GM21360 (cell line): ENCODE results near the gene FBXO45.
"Not testable (repeated sequence)": the region's sequence is repeated elsewhere in the genome, so short reads cannot be mapped to it uniquely, and the experiment has no call there.

Experiments used
- ATAC-seq: cut with Tn5 transposase; IDR thresholded peaks from one replicate; pipeline ENCODE4 v1.9.1; 2021; ENCODE audit warnings: mild to moderate bottlenecking, moderate library complexity; ENCODE audit not compliant: unreplicated experiment

The FBXO45 gene

GRCh38 chr3:196615234-196615633 lies 46.8 kb downstream of the FBXO45 start:
- not testable (repeated sequence) for ATAC-seq

DNA sequence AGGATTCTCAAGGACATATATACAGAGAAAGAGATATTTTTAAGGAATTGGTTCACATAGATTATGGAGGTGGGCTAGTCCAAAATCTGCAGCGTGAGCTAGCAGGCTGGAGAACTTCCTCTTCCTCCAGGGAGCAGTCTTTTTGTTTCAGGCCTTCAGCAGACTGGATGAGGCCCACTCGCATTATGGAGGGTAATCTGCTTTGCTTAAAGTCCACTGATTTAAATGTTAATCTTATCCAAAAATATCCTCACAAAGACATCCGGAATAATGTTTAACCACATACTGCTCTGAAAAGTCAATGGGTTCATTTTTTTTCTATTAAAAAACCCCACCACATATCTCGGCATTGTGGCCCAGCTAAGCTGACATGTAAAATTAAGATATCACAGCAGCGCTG lies 48.8 kb downstream of the FBXO45 start:
- ATAC-seq, result no peak

DNA sequence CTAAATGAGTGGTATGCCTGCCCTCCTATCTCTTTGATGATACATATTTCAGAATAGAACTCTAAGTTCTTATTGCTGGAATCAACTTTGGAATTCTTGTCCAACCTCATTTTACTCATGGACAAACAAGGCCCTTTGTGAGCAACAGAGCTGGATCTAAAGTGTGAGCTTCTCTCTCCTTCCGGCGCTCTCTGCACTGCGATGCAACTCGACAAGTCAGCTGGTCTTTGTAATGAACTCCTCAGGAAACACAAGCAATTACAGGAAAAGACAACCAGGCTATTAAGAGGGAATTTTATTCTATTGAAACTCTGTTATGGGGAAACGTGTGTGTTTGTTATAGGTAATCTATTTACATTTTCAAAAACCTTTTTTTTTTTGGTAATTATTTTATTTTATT lies 50.8 kb downstream of the FBXO45 start:
- no peak for ATAC-seq

DNA sequence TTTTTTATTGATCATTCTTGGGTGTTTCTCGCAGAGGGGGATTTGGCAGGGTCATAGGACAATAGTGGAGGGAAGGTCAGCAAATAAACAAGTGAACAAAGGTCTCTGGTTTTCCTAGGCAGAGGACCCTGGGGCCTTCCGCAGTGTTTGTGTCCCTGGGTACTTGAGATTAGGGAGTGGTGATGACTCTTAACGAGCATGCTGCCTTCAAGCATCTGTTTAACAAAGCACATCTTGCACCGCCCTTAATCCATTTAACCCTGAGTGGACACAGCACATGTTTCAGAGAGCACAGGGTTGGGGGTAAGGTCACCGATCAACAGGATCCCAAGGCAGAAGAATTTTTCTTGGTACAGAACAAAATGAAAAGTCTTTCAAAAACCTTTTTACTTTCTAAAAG lies 51.2 kb downstream of the FBXO45 start:
- not testable (repeated sequence) for ATAC-seq

DNA sequence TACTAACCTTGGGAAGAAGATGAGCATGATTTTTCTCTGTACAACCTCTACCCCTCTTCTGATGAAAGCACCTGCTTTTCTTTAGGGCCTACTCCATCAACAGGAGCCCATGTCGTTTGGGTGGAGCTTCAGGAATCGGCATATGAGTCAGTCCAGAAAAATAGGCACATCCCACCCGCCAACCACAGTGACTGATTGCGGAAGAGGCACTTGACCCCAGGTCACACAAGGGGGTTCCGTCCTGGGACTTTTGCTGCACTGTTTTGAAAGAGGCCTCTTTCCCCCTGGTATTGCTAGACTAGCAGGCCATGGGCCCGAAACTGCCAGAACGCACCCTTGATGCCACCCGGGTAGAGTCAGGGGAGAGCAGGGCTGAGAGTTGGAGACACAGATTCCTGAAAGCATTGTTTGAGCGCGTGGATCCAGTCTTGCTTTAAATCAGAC lies 51.7 kb downstream of the FBXO45 start:
- no peak for ATAC-seq

- no peak for ATAC-seq
Measured at GRCh38 chr3:196620684-196621083, 52.2 kb downstream of the FBXO45 start.

GRCh38 chr3:196621611-196622010 lies 53.2 kb downstream of the FBXO45 start:
- ATAC-seq, result no peak

DNA sequence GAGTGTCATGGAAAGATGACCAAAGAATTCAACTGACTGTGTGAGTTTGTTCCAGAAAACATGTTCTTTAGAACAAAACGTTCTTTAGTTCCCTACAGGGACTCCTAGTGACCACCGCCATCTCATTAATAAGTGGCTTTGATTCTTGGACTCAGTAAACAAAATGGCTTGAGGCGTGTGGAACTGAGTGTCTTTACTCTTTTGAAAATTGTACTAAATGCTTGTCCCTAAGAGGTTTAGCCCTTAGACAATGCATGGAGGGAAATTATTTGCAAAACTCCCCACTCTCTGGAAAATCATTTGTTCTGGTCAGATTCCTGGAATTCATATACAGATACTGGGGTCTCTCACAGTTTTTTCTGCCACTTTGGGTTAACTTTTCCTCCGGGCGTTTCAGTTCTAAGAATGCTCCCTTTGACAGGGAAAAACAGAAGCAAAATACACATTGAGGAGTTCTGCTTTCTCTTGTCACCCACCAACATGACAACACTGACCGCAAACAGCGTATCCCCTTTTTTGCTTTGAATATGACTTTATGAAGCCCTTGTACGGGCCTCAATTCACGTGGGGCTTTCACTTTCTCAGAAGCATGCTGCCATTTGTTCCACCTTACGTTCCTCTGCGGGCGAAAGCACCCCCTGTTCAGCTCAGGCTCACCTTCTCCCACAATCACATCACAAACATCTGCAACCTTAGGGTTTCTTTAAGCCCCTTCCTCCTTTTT lies 55.8 kb downstream of the FBXO45 start:
- ATAC-seq, result no peak

- ATAC-seq, result no peak
Measured at GRCh38 chr3:196624907-196625306, 56.4 kb downstream of the FBXO45 start.

- no peak for ATAC-seq
Measured at GRCh38 chr3:196625331-196625730, 56.9 kb downstream of the FBXO45 start.

- ATAC-seq, result no peak
Measured at GRCh38 chr3:196627918-196628231, 59.4 kb downstream of the FBXO45 start.

DNA sequence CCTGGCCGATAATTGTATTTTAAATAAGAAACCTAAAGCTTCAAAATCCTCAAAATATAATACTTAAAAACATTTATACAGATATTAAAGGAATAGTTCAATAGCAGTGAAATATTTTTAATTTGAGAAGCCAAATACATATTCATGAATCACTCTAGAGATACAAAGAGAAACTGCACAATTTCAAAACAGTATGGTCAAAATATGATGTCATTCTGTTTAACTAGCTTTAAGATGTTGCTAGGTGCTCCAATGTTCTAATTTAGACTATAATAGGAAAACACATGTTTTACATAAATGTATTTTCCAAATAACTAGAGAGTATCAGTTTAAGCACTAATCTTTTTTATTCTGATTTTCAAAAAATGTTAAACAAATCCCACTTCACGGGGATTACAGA lies 60.8 kb downstream of the FBXO45 start:
- ATAC-seq, result no peak

DNA sequence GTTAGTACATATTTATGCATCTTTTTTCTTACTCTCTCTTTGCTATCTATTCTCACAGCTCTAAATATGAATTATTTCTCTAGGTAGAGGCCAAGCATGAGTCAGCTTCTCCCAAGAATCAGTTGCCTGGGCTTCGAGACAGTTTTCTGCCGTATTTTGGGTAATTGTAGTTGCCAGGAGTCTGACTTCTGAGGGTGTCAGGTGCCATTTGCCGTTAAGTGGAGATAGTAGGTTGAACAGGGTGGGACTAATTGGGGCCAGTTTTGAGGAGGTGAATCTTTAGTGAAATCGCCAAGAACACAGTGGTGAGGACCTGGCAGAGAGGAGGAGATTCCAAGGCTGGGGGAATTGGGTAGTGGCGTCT lies 63.2 kb downstream of the FBXO45 start:
- ATAC-seq, result no peak

DNA sequence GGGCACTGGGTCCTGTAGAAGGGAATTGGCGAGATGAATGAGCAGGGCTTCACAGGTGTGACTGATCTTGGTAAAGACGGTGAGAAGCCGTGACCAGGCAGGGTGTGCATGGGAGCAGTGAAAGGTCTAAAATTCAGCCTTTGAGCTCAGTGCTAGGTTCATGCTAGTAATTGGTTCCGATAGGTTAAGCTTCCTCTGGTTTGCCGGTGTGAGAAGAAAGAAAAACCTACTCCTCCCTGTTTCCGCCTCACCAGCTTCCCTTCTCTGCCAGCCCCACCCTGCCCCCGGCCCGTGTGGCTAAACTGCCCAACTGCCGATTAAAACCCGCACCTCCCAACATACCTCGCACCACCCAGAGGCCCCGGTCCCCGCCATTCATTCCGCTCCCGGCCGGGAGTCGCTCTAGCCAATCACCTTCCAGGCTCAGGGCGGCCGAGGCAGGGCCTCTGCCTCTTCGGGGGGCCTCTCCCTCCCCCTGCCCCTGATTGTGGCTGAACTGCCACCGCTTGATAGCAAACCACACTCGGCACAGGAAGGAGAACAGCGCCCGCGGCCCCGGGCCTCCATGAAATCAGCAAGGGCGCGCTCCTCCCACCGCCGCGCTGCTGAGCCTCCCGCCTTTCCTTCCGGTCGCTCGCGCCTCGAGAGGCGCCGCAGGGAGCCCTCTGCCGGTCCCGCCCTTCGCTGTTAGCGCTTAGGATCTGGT lies 63.7 kb downstream of the FBXO45 start:
- ATAC-seq, result peak; percentile 68

DNA sequence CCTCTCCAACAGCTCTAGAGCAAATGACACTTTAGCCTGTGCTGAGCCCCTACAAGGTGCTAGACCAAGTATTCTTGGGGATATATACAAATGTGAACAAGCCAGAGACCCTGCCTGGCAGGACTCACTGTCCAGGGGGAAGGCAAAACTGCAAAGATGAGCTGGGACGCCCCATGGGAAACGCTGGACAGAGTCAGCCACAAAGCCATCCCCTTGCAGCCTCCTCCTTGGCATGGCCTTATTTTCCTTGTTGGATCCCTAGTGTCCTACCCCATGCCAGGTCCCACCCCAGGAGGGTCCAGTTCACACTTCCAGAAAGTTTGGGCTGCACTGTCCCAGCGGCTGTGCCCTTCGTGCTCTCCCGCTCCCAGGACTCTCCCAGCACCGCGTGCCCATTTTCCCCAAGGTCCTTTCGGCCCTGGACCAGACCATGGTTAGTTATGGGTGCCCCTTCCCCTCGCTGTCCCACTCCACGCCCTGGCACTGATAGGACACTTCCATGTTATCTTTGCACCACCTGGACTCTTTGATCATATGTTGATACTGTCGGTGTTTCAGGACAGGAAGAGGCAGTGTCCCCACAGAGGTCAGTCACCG lies 65.2 kb downstream of the FBXO45 start:
- ATAC-seq, result no peak

DNA sequence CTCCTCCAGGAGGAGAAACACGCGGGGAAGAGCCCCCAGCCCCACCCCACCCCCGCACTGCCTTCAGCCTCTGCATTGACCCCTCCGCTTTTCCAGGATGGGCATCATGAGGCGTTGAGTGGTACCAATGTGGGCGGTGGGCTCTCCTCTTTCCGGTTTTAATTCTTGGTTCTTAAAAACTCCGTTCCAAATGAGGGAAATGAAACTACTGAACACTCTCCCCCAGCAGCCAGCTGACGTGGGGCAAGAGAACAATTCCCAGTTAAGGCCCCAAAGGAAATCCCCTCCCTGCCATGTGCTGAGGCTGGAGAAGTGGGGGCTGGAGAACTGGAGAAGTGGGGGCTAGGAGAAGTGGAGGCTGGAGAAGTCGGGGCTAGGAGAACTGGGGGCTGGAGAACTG lies 65.8 kb downstream of the FBXO45 start:
- ATAC-seq, result no peak

DNA sequence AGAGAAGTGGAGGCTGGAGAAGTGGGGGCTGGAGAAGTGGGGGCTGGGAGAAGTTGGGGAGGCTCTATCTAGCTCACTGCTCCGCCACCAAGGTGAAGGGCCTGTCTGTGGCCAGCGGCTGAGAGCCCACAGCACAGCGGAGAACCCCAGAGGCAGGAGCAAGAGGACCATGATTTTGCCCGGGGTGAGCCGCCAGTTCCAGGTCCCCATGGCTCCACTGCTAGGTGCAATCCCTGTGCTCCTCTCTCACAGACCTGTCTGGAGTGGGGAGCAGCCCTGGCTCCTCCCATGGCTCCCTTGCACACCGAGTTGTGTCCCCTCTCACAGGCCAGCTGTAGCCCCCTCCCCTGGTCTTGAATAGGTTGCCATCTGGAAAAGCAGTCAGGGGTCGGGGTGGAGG lies 66.4 kb downstream of the FBXO45 start:
- no peak for ATAC-seq

DNA sequence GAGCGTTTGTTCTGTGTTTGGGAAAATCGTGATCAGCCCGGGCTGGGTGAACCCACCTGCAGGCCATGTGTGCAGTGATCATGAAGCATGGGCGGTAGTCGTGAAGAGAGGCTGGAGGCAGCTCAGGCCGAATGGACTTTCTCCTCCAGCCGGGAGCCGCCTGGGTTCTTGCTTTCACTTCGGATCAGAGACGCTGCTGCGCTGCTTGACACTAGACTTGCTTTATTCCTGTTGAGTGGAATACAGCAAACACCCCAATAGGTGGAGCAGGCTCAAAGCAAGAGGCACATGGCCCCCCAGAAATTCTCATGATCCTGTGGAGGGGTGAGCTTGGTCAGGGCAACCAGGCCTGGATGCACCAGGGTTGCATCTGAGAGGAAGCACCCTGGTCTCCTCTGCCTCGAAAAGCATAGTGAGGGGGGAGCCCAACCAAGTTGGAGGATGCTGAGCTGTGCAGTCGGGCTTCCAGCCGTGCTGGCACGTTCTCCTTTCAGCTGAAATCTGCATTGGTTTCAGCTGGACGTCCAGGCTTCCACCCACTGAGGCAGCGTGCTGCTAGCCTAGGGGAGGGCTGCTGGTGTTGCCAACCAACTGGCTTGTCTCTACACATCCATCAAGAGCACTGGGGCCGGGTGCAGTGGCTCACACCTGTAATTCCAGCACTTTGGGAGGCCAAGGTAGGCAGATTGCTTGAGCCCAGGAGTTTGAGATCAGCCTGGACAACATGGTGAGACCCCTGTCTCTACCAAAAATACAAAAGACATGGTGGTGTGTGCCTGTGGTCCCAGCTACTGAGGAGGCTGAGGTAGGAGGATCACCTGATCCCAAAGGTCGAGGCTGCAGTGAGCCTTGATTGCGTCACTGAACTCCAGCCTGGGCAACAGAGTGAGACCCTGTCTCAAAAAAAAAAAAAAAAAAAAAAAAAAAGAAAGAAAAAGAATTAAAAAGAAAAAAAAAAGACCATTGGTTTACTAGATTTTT lies 68.2 kb downstream of the FBXO45 start:
- no peak for ATAC-seq

GRCh38 chr3:196637941-196638340 lies 69.5 kb downstream of the FBXO45 start:
- not testable (repeated sequence) for ATAC-seq
